Activated CD8-positive, alpha-beta memory T cell treated with anti-CD3 and anti-CD28 coated beads, Interleukin-2, amount 10 ng/mL, durations not matched to agents 7 days and 5 days (primary cell): ENCODE data around the gene ACAN. TPM values are rescaled to one million over a fixed set of nuclear protein-coding genes. Genes with fewer than 3 reads are reported as not detected.

Source experiments
- ATAC-seq: fragments of 150-1000 bp; cut with Tn5 transposase; one replicate; pipeline ENCODE4 v1.10.0; 2021; ENCODE audit warnings: moderate library complexity
- CTCF ChIA-PET: fragments of 350-600 bp; sonication (Branson Sonifier 250); formaldehyde crosslinking; loops from one replicate; lab custom pipeline; 2021; ENCODE audit warnings: antibody characterized with exemption; lab: Charles Lee
- DNase-seq: peaks from one replicate; pipeline ENCODE4 v3.0.0-alpha.2; 2020
- H3K27ac Mint-ChIP-seq: one replicate; pipeline ENCODE4 v1.8.0; 2021; ENCODE audit warnings: mild to moderate bottlenecking, mixed read lengths
- H3K27me3 Mint-ChIP-seq: one replicate; pipeline ENCODE4 v1.8.0; 2021; ENCODE audit warnings: mixed read lengths
- H3K36me3 Mint-ChIP-seq: one replicate; pipeline ENCODE4 v1.8.0; 2021; ENCODE audit warnings: mild to moderate bottlenecking, mixed read lengths
- H3K4me1 Mint-ChIP-seq: one replicate; pipeline ENCODE4 v1.8.0; 2021; ENCODE audit warnings: mixed read lengths
- H3K4me3 Mint-ChIP-seq: one replicate; pipeline ENCODE4 v1.8.0; 2021; ENCODE audit warnings: mild to moderate bottlenecking, moderate library complexity, mixed read lengths
- H3K9me3 Mint-ChIP-seq: one replicate; pipeline ENCODE4 v1.8.0; 2022; ENCODE audit warnings: low read depth, mixed read lengths
- total RNA-seq, 2 experiments: library from RNA; stranded (reverse); gene quantifications; one replicate each; pipeline ENCODE4 v1.2.3, GENCODE V29; 2021

The ACAN gene
- total RNA-seq, result not detected

GRCh38 chr15:88803241-88803919 lies at the start of gene ACAN:
ACAN (plus strand) TSS chr15:88803436; CDS start chr15:88836207, 32,771 bp downstream.
- CTCF ChIA-PET, result no interaction called here
- Mint-ChIP-seq H3K27me3 (peaks cover 73% of the 10 kb centered on the region), H3K36me3 (no peaks in the 10 kb centered on the region), H3K27ac (no peak within 1 kb of the TSS), H3K4me1 (peaks cover 4% of the 10 kb centered on the region), H3K9me3 (no peaks in the 10 kb centered on the region), H3K4me3 (no peak within 1 kb of the TSS)
- DNase-seq, result no peak
- ATAC-seq, result no peak

DNA sequence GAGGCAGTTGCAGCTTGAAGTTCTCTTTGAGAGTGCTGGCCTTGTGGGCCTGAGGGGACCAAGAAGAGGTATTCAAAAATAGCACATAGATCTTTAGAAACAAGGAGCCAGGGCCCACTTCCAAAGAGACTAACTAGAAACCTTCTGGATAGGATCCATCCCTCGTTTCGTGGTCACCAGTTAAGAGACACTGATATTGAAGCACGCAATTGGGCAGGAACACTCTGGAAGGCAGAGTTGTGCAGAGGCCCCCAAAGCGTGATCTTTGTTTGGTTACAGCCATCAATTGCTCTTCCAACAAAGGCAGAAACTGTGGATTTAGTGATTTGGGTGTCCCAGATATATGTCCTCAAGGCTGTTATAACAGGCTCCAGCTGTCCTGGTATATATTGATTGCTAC lies 46.7 kb upstream of the ACAN start:
- Mint-ChIP-seq H3K27ac (no peak overlapping the region), H3K4me1 (no peaks in the 10 kb centered on the region)

GRCh38 chr15:88756921-88757320 lies 46.3 kb upstream of the ACAN start:
- CTCF ChIA-PET, result no interaction called here
- H3K27me3 Mint-ChIP-seq, result peaks cover 27% of the 10 kb centered on the region
- ATAC-seq, result no peak

More for the DNA sequence above, 46.7 kb upstream of the ACAN start:
- DNase-seq (no peak), ATAC-seq (no peak)
- Mint-ChIP-seq H3K9me3 (no peaks in the 10 kb centered on the region), H3K36me3 (no peaks in the 10 kb centered on the region), H3K4me3 (no peak overlapping the region), H3K27me3 (peaks cover 29% of the 10 kb centered on the region)
- CTCF ChIA-PET, result no interaction called here

DNA sequence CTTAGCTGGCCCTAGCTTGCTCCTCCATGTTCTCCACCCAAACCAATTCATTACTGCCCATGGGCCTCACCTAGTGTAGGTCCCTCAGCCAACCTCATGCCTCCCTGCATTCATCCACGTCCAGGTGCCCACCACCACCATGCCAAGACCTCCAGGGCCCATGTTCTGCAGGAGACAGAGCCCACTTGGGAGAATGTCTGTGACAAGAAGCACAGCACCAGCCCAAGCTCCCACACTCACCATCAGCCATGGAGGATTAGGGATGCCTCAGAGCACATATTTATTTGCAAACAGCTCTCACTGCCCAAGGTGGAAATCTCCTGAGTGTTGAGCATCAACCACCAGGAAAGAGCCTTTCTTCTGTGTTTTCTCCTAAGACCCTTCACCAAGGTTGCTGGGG lies 43.4 kb upstream of the ACAN start:
- CTCF ChIA-PET, result no interaction called here
- Mint-ChIP-seq H3K27ac (no peak overlapping the region), H3K4me3 (no peak overlapping the region), H3K9me3 (no peaks in the 10 kb centered on the region), H3K4me1 (no peaks in the 10 kb centered on the region), H3K27me3 (peaks cover 12% of the 10 kb centered on the region), H3K36me3 (no peaks in the 10 kb centered on the region)
- DNase-seq (no peak), ATAC-seq (no peak)

More at GRCh38 chr15:88756921-88757320, 46.3 kb upstream of the ACAN start:
- H3K36me3 Mint-ChIP-seq, result no peaks in the 10 kb centered on the region
- H3K9me3 Mint-ChIP-seq, result no peaks in the 10 kb centered on the region
- H3K4me3 Mint-ChIP-seq, result no peak overlapping the region
- H3K27ac Mint-ChIP-seq, result no peak overlapping the region
- DNase-seq, result no peak
- H3K4me1 Mint-ChIP-seq, result no peaks in the 10 kb centered on the region

DNA sequence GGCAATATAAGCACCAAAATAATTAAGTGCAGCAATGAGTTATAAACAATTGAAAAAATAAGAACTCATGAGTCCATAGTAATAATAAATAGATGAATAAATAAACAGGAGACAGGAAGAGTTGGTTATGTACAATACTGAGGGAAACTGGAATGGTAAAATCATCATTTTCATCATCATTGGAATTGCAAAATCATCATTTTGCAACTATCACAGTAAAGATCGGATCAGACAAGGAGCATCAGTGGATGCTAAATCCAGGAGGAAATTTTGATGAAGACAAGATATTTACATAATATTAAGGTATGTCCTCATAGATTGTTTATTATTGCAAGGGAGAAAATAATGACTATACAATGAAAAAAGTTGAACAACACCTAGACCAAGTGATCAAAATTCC lies 38.8 kb upstream of the ACAN start:
- Mint-ChIP-seq H3K36me3 (no peaks in the 10 kb centered on the region), H3K4me3 (no peak overlapping the region), H3K27ac (no peak overlapping the region), H3K9me3 (no peaks in the 10 kb centered on the region), H3K4me1 (no peaks in the 10 kb centered on the region), H3K27me3 (peaks cover 25% of the 10 kb centered on the region)
- DNase-seq (no peak), ATAC-seq (no peak)
- CTCF ChIA-PET, result no interaction called here

DNA sequence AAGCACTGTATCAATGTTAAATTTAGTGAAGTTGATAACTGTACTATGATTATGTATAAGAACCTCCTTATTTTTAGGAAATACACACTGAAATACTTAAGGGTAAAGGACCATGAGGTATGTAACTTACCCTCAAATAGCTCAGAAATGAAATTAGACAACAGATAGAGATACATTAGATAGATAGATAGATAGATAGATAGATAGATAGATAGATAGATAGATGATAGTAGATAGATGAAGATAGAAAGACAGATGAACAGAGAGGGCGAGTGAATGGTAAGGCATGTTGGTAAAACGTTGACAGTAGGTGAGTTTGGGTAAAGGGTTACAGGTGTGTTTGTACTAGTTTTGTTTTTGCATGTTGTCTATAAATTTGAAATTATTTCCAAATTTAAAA lies 38.0 kb upstream of the ACAN start:
- Mint-ChIP-seq H3K4me1 (no peaks in the 10 kb centered on the region), H3K4me3 (no peak overlapping the region), H3K27me3 (peaks cover 32% of the 10 kb centered on the region), H3K36me3 (peaks cover 3% of the 10 kb centered on the region), H3K27ac (no peak overlapping the region), H3K9me3 (peaks cover 5% of the 10 kb centered on the region)
- DNase-seq (no peak), ATAC-seq (no peak)
- CTCF ChIA-PET, result no interaction called here

DNA sequence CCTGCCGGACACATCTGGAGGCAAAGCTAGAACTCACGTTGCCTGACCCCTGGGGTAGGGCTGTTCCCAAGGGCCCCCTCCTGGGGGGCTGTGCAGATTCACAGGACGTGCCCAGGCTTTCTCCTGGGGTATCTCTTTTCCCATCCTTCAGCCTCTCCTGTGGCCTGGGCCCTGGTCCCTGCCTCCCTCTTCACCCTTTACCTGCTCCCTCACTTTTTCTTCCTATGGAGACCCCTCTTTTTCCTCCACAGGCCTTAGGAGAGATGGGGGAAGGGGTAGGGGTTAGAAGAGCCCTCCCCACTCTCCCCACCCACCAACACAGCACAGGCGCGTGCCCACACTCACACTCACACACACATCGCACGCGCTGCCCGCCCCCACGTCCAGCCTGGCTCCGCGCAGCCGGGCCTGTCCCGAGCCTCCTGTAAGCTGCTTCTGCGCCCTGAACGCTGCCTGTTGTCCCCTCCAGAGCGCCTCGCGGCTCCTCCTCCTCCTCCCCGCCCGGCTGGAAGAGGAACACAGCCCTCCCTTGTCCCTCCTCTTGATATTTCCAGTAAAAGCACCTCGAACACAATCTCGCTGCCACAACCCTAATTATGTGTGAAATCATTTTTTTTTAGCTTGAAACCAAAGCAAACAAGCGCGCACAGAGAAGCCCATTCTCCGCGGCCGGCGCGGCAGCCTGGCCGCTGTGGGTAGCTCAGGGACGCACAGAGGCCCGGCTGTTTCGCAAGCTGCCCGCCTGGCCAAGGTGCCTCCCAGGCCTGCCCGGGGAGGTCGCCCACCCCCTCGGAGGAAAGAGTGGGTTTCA lies 33.9 kb upstream of the ACAN start:
- Mint-ChIP-seq H3K36me3 (peaks cover 4% of the 10 kb centered on the region), H3K4me3 (no peak overlapping the region), H3K27ac (no peak overlapping the region), H3K27me3 (peaks cover 42% of the 10 kb centered on the region), H3K9me3 (peaks cover 6% of the 10 kb centered on the region), H3K4me1 (no peaks in the 10 kb centered on the region)
- CTCF ChIA-PET, result no interaction called here
- DNase-seq, result no peak
- no peak for ATAC-seq

- ATAC-seq, result no peak
- Mint-ChIP-seq H3K4me1 (no peaks in the 10 kb centered on the region), H3K4me3 (no peak overlapping the region), H3K36me3 (no peaks in the 10 kb centered on the region), H3K27ac (no peak overlapping the region), H3K9me3 (peaks cover 2% of the 10 kb centered on the region), H3K27me3 (peaks cover 26% of the 10 kb centered on the region)
- DNase-seq, result no peak
- CTCF ChIA-PET, result no interaction called here
Measured at GRCh38 chr15:88775776-88776175, 27.5 kb upstream of the ACAN start.

DNA sequence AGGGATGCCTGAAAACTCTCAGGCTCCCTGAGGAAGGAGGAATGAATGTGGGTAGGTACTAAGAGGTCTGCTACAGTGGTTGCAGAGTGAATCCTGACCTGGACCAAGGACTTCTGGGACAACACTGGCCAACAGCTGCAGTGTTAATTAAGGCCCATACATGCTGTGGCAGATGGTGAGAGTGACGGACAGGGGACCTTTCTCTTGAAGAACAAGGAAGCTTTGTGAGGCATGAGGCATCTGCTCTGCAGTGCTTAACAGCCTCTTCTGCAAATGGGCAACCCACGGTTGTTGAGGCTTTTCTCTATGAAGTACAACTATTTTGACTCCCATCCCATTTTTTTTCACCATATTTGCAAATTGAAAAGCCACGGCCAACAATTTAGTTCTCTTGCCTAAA lies 26.6 kb upstream of the ACAN start:
- Mint-ChIP-seq H3K27me3 (peaks cover 18% of the 10 kb centered on the region), H3K9me3 (peaks cover 2% of the 10 kb centered on the region), H3K27ac (no peak overlapping the region), H3K36me3 (no peaks in the 10 kb centered on the region), H3K4me3 (no peak overlapping the region), H3K4me1 (no peaks in the 10 kb centered on the region)
- ATAC-seq, result no peak
- CTCF ChIA-PET, result no interaction called here
- no peak for DNase-seq

DNA sequence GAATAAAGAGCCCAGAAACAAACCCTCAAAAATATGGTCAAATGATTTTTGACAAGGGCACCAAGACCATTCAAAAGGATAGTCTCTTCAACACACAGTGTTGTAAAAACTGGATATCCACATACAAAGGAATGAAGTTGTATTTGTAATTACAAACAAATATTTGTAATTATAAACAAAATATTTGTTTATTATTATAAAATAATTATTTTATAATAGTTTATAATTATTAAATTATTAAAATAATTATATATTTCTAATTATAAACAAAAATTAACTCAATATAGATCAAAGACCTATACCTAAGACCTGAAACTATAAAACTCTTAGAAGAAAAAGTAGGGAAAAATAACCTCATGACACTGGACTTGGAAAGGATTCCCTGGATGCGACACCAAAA lies 23.3 kb upstream of the ACAN start:
- H3K9me3 Mint-ChIP-seq, result no peaks in the 10 kb centered on the region
- DNase-seq (no peak), ATAC-seq (no peak)
- H3K27me3 Mint-ChIP-seq, result peaks cover 26% of the 10 kb centered on the region
- CTCF ChIA-PET, result interaction anchor here (0.7 kb wide), 1 partner anchor 120 kb away, joined by 3 read pairs; no protein-coding TSS in a partner anchor
- no peak overlapping the region for H3K27ac Mint-ChIP-seq
- no peaks in the 10 kb centered on the region for H3K36me3 Mint-ChIP-seq
- H3K4me1 Mint-ChIP-seq, result no peaks in the 10 kb centered on the region
- no peak overlapping the region for H3K4me3 Mint-ChIP-seq

- DNase-seq (no peak), ATAC-seq (no peak)
- Mint-ChIP-seq H3K27me3 (peaks cover 32% of the 10 kb centered on the region), H3K4me1 (no peaks in the 10 kb centered on the region), H3K27ac (no peak overlapping the region), H3K9me3 (no peaks in the 10 kb centered on the region), H3K4me3 (no peak overlapping the region), H3K36me3 (no peaks in the 10 kb centered on the region)
- CTCF ChIA-PET, result no interaction called here
Measured at GRCh38 chr15:88782465-88782864, 20.8 kb upstream of the ACAN start.

- Mint-ChIP-seq H3K27me3 (peaks cover 27% of the 10 kb centered on the region), H3K27ac (no peak overlapping the region), H3K36me3 (no peaks in the 10 kb centered on the region), H3K4me3 (no peak overlapping the region), H3K4me1 (no peaks in the 10 kb centered on the region), H3K9me3 (no peaks in the 10 kb centered on the region)
- CTCF ChIA-PET, result no interaction called here
- DNase-seq (no peak), ATAC-seq (no peak)
Measured at GRCh38 chr15:88785217-88785616, 18.0 kb upstream of the ACAN start.

DNA sequence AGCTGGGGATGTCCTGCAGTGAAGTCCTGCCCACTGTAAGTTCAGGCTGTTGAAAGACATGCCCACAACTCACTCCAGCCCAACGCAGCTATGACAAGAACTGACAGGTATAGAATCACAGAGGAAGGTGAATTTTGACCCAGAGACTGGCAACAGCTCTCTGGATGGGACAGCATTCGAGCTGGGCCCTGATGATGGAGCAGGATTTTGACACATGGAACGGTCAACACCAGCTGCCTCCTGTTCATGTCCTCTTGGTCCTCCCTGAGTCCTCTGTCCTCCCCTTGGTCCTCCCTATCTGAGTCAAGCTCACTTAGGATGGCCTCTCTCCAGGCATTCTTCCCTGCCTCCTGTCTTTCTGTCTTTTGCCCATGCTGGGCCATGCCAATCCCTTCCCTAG lies 15.2 kb upstream of the ACAN start:
- Mint-ChIP-seq H3K9me3 (no peaks in the 10 kb centered on the region), H3K4me3 (no peak overlapping the region), H3K4me1 (no peaks in the 10 kb centered on the region), H3K36me3 (no peaks in the 10 kb centered on the region), H3K27me3 (peaks cover 27% of the 10 kb centered on the region), H3K27ac (no peak overlapping the region)
- ATAC-seq, result no peak
- CTCF ChIA-PET, result no interaction called here
- DNase-seq, result no peak

DNA sequence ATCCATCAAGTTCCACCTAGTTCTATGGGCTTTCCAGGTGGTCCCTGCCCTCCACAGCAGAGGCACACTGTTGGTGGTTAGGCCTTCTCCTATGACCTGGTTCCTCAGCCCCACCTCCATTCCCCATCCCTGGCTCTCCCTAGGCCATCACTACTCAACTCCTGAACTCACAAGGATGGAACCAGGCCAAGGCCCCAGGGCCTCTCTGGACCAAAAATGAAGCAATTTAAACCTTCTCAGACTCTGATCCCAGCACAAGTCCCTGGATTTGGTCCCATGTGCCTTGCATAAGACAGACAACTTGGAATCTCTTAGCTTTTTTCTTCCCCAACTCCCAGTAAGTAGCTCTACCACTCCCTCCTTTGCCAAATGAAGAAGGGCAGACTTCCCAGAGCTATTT lies 14.4 kb upstream of the ACAN start:
- ATAC-seq (no peak), DNase-seq (no peak)
- Mint-ChIP-seq H3K27ac (no peak overlapping the region), H3K27me3 (peaks cover 34% of the 10 kb centered on the region), H3K4me1 (no peaks in the 10 kb centered on the region), H3K36me3 (no peaks in the 10 kb centered on the region), H3K9me3 (no peaks in the 10 kb centered on the region), H3K4me3 (no peak overlapping the region)
- CTCF ChIA-PET, result no interaction called here
